Thoracic aorta (tissue), 2 donors: ENCODE measurements around the gene AADACL3. TPM values are rescaled to one million over a fixed set of nuclear protein-coding genes. Genes with fewer than 3 reads are reported as not detected.

Experiments
- ATAC-seq: fragments of 150-250 bp; one replicate; pipeline ENCODE4 v1.8.0; 2017; ENCODE audit warnings: low read depth; ENCODE audit not compliant: insufficient number of reproducible peaks, low FRiP score
- DNase-seq: peaks from one replicate; pipeline ENCODE4 v3.0.0-alpha.2; 2020; ENCODE audit warnings: low spot score
- H3K27ac ChIP-seq, 2 donors: fragments of 200-600 bp; sonication (generic); 1 replicate in 1 of 2; 2 replicates in 1 of 2; pipeline ENCODE4 v1.5.1; 2016; ENCODE audit warnings: mild to moderate bottlenecking in 2 of 2, moderate library complexity in 2 of 2
- H3K27me3 ChIP-seq: fragments of 200-600 bp; sonication (generic); replicated peaks from 2 replicates; pipeline ENCODE4 v1.6.0; 2016; ENCODE audit warnings: mild to moderate bottlenecking; ENCODE audit not compliant: insufficient read depth
- H3K36me3 ChIP-seq: fragments of 200-600 bp; sonication (generic); one replicate; pipeline ENCODE4 v1.5.1; 2016
- H3K4me1 ChIP-seq, 2 donors: fragments of 200-600 bp; sonication (generic); 1 replicate in 1 of 2; 2 replicates in 1 of 2; pipeline versions ENCODE4 v1.5.1 to v1.6.0; 2016; ENCODE audit warnings: low read depth in 2 of 2, mild to moderate bottlenecking in 1 of 2; ENCODE audit not compliant: control insufficient read depth in 1 of 2
- H3K4me3 ChIP-seq: fragments of 200-600 bp; sonication (generic); 2 replicates; pipeline ENCODE4 v1.5.1; 2016; ENCODE audit warnings: mild to moderate bottlenecking
- H3K9me3 ChIP-seq: fragments of 200-600 bp; sonication (generic); 2 replicates; pipeline ENCODE4 v1.5.1; 2016
- total RNA-seq, 2 donors: library from RNA; depleted of rRNA; stranded (reverse); fragments of >200 nt; gene quantifications; one replicate each; pipeline versions ENCODE4 v1.1.0 to v1.2.3, GENCODE V29; 2016
- TF ChIP-seq, protein P1 (sequence below): fragments of 200-600 bp; sonication (generic); IDR thresholded peaks from one replicate; pipeline ENCODE4 v1.5.1; 2019; ENCODE audit warnings: antibody characterized with exemption

Gene AADACL3
- total RNA-seq, 2 donors from 2014 or later, result not detected

DNA sequence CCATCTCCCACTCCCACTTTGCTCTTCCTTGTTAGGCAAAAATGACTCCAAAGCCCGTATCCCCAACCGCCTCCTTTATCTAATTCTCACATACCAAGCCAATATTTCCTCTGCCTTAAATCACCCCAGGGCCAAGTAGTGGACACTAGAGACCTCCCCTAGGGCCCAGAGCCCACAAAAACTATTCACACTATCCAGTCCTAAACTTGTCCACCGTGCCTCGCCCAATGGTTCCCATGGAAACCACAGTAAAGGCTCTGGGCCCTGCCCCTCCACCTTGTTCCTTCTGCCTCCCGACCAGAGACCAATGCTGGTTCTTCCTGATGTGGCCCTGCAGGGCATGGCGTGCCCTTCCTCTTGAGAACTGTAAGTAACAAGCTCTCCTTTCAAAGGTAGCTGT lies 41.9 kb downstream of the AADACL3 start:
- ATAC-seq, result no peak
- TF ChIP-seq, protein P1, sequence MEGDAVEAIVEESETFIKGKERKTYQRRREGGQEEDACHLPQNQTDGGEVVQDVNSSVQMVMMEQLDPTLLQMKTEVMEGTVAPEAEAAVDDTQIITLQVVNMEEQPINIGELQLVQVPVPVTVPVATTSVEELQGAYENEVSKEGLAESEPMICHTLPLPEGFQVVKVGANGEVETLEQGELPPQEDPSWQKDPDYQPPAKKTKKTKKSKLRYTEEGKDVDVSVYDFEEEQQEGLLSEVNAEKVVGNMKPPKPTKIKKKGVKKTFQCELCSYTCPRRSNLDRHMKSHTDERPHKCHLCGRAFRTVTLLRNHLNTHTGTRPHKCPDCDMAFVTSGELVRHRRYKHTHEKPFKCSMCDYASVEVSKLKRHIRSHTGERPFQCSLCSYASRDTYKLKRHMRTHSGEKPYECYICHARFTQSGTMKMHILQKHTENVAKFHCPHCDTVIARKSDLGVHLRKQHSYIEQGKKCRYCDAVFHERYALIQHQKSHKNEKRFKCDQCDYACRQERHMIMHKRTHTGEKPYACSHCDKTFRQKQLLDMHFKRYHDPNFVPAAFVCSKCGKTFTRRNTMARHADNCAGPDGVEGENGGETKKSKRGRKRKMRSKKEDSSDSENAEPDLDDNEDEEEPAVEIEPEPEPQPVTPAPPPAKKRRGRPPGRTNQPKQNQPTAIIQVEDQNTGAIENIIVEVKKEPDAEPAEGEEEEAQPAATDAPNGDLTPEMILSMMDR, result no peak
- H3K27ac ChIP-seq, result no peak overlapping the region

DNA sequence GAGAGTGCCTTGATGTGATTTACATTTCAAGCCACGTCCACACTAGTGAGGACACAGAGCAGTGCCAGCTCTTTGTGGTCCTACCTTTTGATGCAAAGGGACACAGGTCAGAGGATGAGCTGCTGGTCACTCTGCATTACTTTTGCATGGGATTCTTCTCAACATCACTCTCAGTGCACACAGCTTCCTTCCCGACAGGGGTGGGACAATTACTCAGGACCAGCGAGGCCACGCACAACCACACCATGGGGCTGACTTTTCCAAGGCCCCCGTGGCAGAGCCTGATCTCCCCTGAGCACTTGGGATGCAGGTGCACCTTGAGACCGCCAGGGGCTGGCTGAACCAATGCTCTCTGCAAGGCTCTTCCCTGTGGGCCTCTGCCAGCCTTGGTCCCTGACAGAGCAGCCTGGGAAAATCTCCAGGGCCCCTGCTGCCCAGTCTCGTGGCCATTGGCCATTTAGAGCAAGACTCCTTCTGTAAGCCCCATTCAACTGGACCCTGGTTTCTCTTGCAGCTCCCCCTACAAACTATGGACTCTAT lies 44.4 kb downstream of the AADACL3 start:
- TF ChIP-seq, protein P1, result no peak
- H3K4me1 ChIP-seq, result no peaks in the 10 kb centered on the region
- no peaks in the 10 kb centered on the region for H3K9me3 ChIP-seq
- no peak for ATAC-seq
- no peaks in the 10 kb centered on the region for H3K36me3 ChIP-seq
- no peak overlapping the region for H3K27ac ChIP-seq
- H3K4me3 ChIP-seq, result no peak overlapping the region
- H3K27me3 ChIP-seq, result no peaks in the 10 kb centered on the region
- no peak for DNase-seq

More for the DNA sequence above, 41.9 kb downstream of the AADACL3 start:
- H3K4me1 ChIP-seq, result no peaks in the 10 kb centered on the region
- H3K36me3 ChIP-seq, result no peaks in the 10 kb centered on the region
- H3K27me3 ChIP-seq, result no peaks in the 10 kb centered on the region
- H3K4me3 ChIP-seq, result no peak overlapping the region
- no peak for DNase-seq
- no peaks in the 10 kb centered on the region for H3K9me3 ChIP-seq

DNA sequence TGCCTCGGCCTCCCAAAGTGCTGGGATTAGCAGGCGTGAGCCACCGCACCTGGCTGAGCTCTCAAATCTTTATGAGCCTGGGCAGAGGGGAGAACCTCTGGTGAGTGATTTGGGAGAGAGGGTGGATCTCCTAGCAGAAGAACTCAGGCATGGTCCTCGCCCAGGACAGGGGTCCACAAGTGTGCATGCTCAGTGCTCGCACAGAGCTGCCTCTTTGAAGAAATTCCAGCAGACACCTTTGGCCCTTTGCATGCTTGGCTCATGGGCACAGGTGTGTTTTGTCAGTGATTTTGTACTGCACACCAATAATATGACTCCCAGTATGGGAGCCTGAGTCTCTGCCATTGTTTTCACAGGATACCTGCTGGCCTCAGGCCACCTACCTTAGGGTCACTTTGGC lies 45.9 kb downstream of the AADACL3 start:
- H3K4me1 ChIP-seq, result no peaks in the 10 kb centered on the region
- TF ChIP-seq, protein P1, result no peak
- no peak overlapping the region for H3K27ac ChIP-seq
- no peak overlapping the region for H3K4me3 ChIP-seq
- DNase-seq (no peak), ATAC-seq (no peak)
- no peaks in the 10 kb centered on the region for H3K27me3 ChIP-seq
- H3K36me3 ChIP-seq, result no peaks in the 10 kb centered on the region
- no peaks in the 10 kb centered on the region for H3K9me3 ChIP-seq

DNA sequence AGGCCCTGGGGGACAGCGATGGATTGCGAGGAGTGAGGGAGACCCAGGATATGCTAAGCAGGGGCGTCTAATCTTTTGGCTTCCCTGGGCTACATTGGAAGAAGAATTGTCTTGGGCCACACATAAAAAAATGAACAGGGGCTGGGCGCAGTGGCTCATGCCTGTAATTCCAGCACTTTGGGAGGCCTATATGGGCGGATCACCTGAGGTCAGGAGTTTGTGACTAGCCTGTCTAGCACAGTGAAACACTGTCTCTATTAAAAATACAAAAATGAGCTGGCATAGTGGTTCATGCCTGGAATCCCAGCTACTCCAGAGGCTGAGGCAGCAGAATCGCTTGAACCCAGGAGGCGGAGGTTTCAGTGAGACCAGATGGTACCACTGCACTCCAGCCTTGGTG lies 46.9 kb downstream of the AADACL3 start:
- Histone ChIP-seq H3K36me3 (no peaks in the 10 kb centered on the region), H3K4me3 (no peak overlapping the region), H3K9me3 (no peaks in the 10 kb centered on the region), H3K27ac (no peak overlapping the region), H3K27me3 (no peaks in the 10 kb centered on the region), H3K4me1 (no peaks in the 10 kb centered on the region)
- no peak for DNase-seq
- ATAC-seq, result no peak
- TF ChIP-seq, protein P1, result no peak

DNA sequence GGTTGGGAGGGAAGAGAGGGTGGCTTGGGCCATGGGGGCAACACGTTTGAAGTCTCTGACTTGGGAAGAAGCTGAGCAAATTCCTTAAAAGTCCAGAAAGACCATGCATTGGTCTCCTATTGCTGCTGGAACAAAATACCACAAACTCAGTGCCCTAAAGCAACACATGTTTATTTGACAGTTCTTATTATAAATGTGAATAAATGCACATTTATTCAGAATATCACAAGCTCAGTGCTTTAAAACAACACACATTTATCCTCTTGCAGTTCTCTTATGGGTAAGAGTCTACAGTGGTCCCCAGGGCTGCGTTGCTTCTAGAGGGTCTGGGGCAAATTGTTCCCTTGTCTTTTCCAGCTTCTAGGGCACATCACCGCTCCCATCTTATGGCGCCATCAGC lies 47.6 kb downstream of the AADACL3 start:
- no peak for DNase-seq
- no peaks in the 10 kb centered on the region for H3K4me1 ChIP-seq

More for the DNA sequence above, 47.6 kb downstream of the AADACL3 start:
- Histone ChIP-seq H3K27ac (no peak overlapping the region), H3K4me3 (no peak overlapping the region), H3K9me3 (no peaks in the 10 kb centered on the region), H3K27me3 (no peaks in the 10 kb centered on the region), H3K36me3 (no peaks in the 10 kb centered on the region)
- ATAC-seq, result no peak
- TF ChIP-seq, protein P1, result no peak
